HFFc6 (cell line): ENCODE measurements around the gene PLBD1. TPM values are rescaled to one million over a fixed set of nuclear protein-coding genes. Genes with fewer than 3 reads are reported as not detected.

ENCODE experiments used
- DNase-seq: peaks from one replicate; pipeline ENCODE4 v3.0.0-alpha.2; 2018
- H3K27ac Mint-ChIP-seq: 2 replicates; pipeline ENCODE4 v1.8.0; 2020; ENCODE audit warnings: mild to moderate bottlenecking, mixed read lengths
- H3K27me3 Mint-ChIP-seq: 2 replicates; pipeline ENCODE4 v1.8.0; 2021; ENCODE audit warnings: mild to moderate bottlenecking, moderate library complexity, mixed read lengths; ENCODE audit not compliant: insufficient read depth
- H3K36me3 Mint-ChIP-seq: 2 replicates; pipeline ENCODE4 v1.8.0; 2021; ENCODE audit warnings: low read depth, mixed read lengths
- H3K4me1 Mint-ChIP-seq: 2 replicates; pipeline ENCODE4 v1.8.0; 2020; ENCODE audit warnings: low read depth, mixed read lengths
- H3K4me3 Mint-ChIP-seq: 2 replicates; pipeline ENCODE4 v1.8.0; 2020; ENCODE audit warnings: mild to moderate bottlenecking, moderate library complexity, mixed read lengths
- H3K9me3 Mint-ChIP-seq: 2 replicates; pipeline ENCODE4 v1.8.0; 2020; ENCODE audit warnings: mild to moderate bottlenecking, mixed read lengths
- CTCF ChIP-seq: fragments of 200-600 bp; sonication (generic); IDR thresholded peaks from 2 replicates; pipeline ENCODE4 v1.5.0; 2021; ENCODE audit warnings: antibody characterized with exemption, mild to moderate bottlenecking
- total RNA-seq, 6 experiments: library from RNA; stranded (reverse); fragmentation: NEBNext Ultra II Directional; extraction: Animal tissue kit (Norgen Biotek cat#: 25700); gene quantifications; 2 replicates in 1 of 6; 3 replicates in 5 of 6; pipeline ENCODE4 v1.2.3, GENCODE V29; 2021

Gene PLBD1
- total RNA-seq, 6 experiments from 2014 or later: not detected

GRCh38 chr12:14570231-14570630, 2.5 kb upstream of the PLBD1 start:
- TF ChIP-seq CTCF: no peak
- Mint-ChIP-seq H3K27ac (no peak overlapping the region), H3K9me3 (peaks cover 6% of the 10 kb centered on the region; the same call in 1 of the 2 replicates), H3K36me3 (no peaks in the 10 kb centered on the region; the same call in 1 of the 2 replicates), H3K27me3 (peaks cover 7% of the 10 kb centered on the region), H3K4me3 (no peak overlapping the region), H3K4me1 (no peaks in the 10 kb centered on the region)
- DNase-seq: no peak

GRCh38 chr12:14564336-14564959, 3.2 kb downstream of the PLBD1 start:
- no peaks in the 10 kb centered on the region; the same call in 1 of the 2 replicates for H3K36me3 Mint-ChIP-seq
- no peak for TF ChIP-seq CTCF
- H3K4me1 Mint-ChIP-seq: no peaks in the 10 kb centered on the region

GRCh38 chr12:14563046-14563445, 4.6 kb downstream of the PLBD1 start:
- peaks cover 2% of the 10 kb centered on the region; the same call in 1 of the 2 replicates for H3K9me3 Mint-ChIP-seq
- TF ChIP-seq CTCF: no peak
- no peaks in the 10 kb centered on the region for H3K4me1 Mint-ChIP-seq
- DNase-seq: no peak
- peaks cover 7% of the 10 kb centered on the region for H3K27me3 Mint-ChIP-seq
- H3K27ac Mint-ChIP-seq: no peak overlapping the region
- no peaks in the 10 kb centered on the region for H3K36me3 Mint-ChIP-seq
- H3K4me3 Mint-ChIP-seq: no peak overlapping the region

More at GRCh38 chr12:14564336-14564959, 3.2 kb downstream of the PLBD1 start:
- no peak overlapping the region for H3K4me3 Mint-ChIP-seq
- no peak overlapping the region for H3K27ac Mint-ChIP-seq
- no peak for DNase-seq
- peaks cover 9% of the 10 kb centered on the region for H3K27me3 Mint-ChIP-seq
- peaks cover 6% of the 10 kb centered on the region; the same call in 1 of the 2 replicates for H3K9me3 Mint-ChIP-seq

GRCh38 chr12:14562279-14562678, 5.4 kb downstream of the PLBD1 start:
- Mint-ChIP-seq H3K4me3 (no peak overlapping the region), H3K27ac (no peak overlapping the region), H3K4me1 (no peaks in the 10 kb centered on the region), H3K27me3 (peaks cover 8% of the 10 kb centered on the region), H3K36me3 (no peaks in the 10 kb centered on the region), H3K9me3 (no peaks in the 10 kb centered on the region)
- DNase-seq: no peak
- no peak for TF ChIP-seq CTCF

- H3K36me3 Mint-ChIP-seq: no peaks in the 10 kb centered on the region
- H3K27ac Mint-ChIP-seq: no peak overlapping the region
- H3K4me3 Mint-ChIP-seq: no peak overlapping the region
- DNase-seq: no peak
- no peak for TF ChIP-seq CTCF
- H3K4me1 Mint-ChIP-seq: no peaks in the 10 kb centered on the region
- peaks cover 8% of the 10 kb centered on the region for H3K27me3 Mint-ChIP-seq
- H3K9me3 Mint-ChIP-seq: no peaks in the 10 kb centered on the region
Measured at GRCh38 chr12:14561677-14562238, 5.9 kb downstream of the PLBD1 start.
